IPS-15b (cell line): Measurements from ENCODE around the gene ADAM19.

Experiments
- H3K27me3 ChIP-seq: one replicate; pipeline ENCODE4 v1.6.1; 2013; ENCODE audit warnings: low read length; ENCODE audit not compliant: control insufficient read depth, insufficient read depth
- H3K36me3 ChIP-seq: one replicate; pipeline ENCODE4 v1.6.1; 2013; ENCODE audit warnings: low read length; ENCODE audit not compliant: control insufficient read depth, insufficient read depth
- H3K4me1 ChIP-seq: one replicate; pipeline ENCODE4 v1.6.1; 2013; ENCODE audit warnings: mild to moderate bottlenecking, low read length; ENCODE audit not compliant: control insufficient read depth, insufficient read depth
- H3K4me3 ChIP-seq: one replicate; pipeline ENCODE4 v1.5.1; 2013; ENCODE audit warnings: low read depth, low read length
- H3K9ac ChIP-seq: one replicate; pipeline ENCODE4 v1.6.1; 2013; ENCODE audit warnings: low read depth, mild to moderate bottlenecking, low read length
- H3K9me3 ChIP-seq: one replicate; pipeline ENCODE4 v1.6.1; 2013; ENCODE audit warnings: mild to moderate bottlenecking, low read length; ENCODE audit not compliant: control insufficient read depth, insufficient read depth

Gene ADAM19

GRCh38 chr5:157533011-157533481 lies 42.5 kb downstream of the ADAM19 start:
- Histone ChIP-seq H3K9me3 (no peaks in the 10 kb centered on the region), H3K36me3 (no peaks in the 10 kb centered on the region), H3K27me3 (no peaks in the 10 kb centered on the region), H3K9ac (no peak overlapping the region), H3K4me1 (peaks cover 2% of the 10 kb centered on the region), H3K4me3 (no peak overlapping the region)

GRCh38 chr5:157532022-157532421 lies 43.6 kb downstream of the ADAM19 start:
- Histone ChIP-seq H3K9ac (no peak overlapping the region), H3K4me1 (peaks cover 3% of the 10 kb centered on the region), H3K27me3 (no peaks in the 10 kb centered on the region), H3K36me3 (no peaks in the 10 kb centered on the region), H3K4me3 (no peak overlapping the region), H3K9me3 (no peaks in the 10 kb centered on the region)

GRCh38 chr5:157530226-157530972 lies 45.2 kb downstream of the ADAM19 start:
- Histone ChIP-seq H3K27me3 (no peaks in the 10 kb centered on the region), H3K4me1 (peaks cover 3% of the 10 kb centered on the region), H3K36me3 (no peaks in the 10 kb centered on the region), H3K9me3 (no peaks in the 10 kb centered on the region), H3K4me3 (no peak overlapping the region), H3K9ac (no peak overlapping the region)

- no peaks in the 10 kb centered on the region for H3K36me3 ChIP-seq
- H3K9ac ChIP-seq = no peak overlapping the region
- peaks cover 3% of the 10 kb centered on the region for H3K4me1 ChIP-seq
- no peak overlapping the region for H3K4me3 ChIP-seq
- H3K27me3 ChIP-seq = no peaks in the 10 kb centered on the region
- H3K9me3 ChIP-seq = no peaks in the 10 kb centered on the region
Measured at GRCh38 chr5:157529002-157529401, 46.6 kb downstream of the ADAM19 start.

GRCh38 chr5:157528036-157528632 lies 47.4 kb downstream of the ADAM19 start:
- Histone ChIP-seq H3K9me3 (no peaks in the 10 kb centered on the region), H3K36me3 (no peaks in the 10 kb centered on the region), H3K4me3 (no peak overlapping the region)

GRCh38 chr5:157524887-157525286 lies 50.7 kb downstream of the ADAM19 start:
- no peaks in the 10 kb centered on the region for H3K36me3 ChIP-seq
- no peaks in the 10 kb centered on the region for H3K9me3 ChIP-seq
- H3K4me3 ChIP-seq = no peak overlapping the region
- H3K9ac ChIP-seq = no peak overlapping the region
- H3K4me1 ChIP-seq = peaks cover 3% of the 10 kb centered on the region
- no peaks in the 10 kb centered on the region for H3K27me3 ChIP-seq

More at GRCh38 chr5:157528036-157528632, 47.4 kb downstream of the ADAM19 start:
- Histone ChIP-seq H3K27me3 (no peaks in the 10 kb centered on the region), H3K4me1 (peaks cover 3% of the 10 kb centered on the region), H3K9ac (no peak overlapping the region)

GRCh38 chr5:157523976-157524375 lies 51.6 kb downstream of the ADAM19 start:
- no peak overlapping the region for H3K9ac ChIP-seq
- H3K27me3 ChIP-seq = no peaks in the 10 kb centered on the region
- no peak overlapping the region for H3K4me3 ChIP-seq
- no peaks in the 10 kb centered on the region for H3K36me3 ChIP-seq
- peaks cover 3% of the 10 kb centered on the region for H3K4me1 ChIP-seq
- H3K9me3 ChIP-seq = no peaks in the 10 kb centered on the region

GRCh38 chr5:157521704-157522029 lies 53.9 kb downstream of the ADAM19 start:
- Histone ChIP-seq H3K36me3 (no peaks in the 10 kb centered on the region), H3K4me3 (no peak overlapping the region), H3K9ac (no peak overlapping the region), H3K4me1 (no peaks in the 10 kb centered on the region), H3K9me3 (no peaks in the 10 kb centered on the region), H3K27me3 (no peaks in the 10 kb centered on the region)

- Histone ChIP-seq H3K4me1 (no peaks in the 10 kb centered on the region), H3K9me3 (no peaks in the 10 kb centered on the region), H3K4me3 (no peak overlapping the region), H3K9ac (no peak overlapping the region), H3K27me3 (no peaks in the 10 kb centered on the region), H3K36me3 (no peaks in the 10 kb centered on the region)
Measured at GRCh38 chr5:157520911-157521703, 54.5 kb downstream of the ADAM19 start.

GRCh38 chr5:157519579-157520253 lies 55.9 kb downstream of the ADAM19 start:
- Histone ChIP-seq H3K4me1 (no peaks in the 10 kb centered on the region), H3K27me3 (no peaks in the 10 kb centered on the region), H3K9ac (no peak overlapping the region), H3K4me3 (no peak overlapping the region), H3K9me3 (no peaks in the 10 kb centered on the region), H3K36me3 (no peaks in the 10 kb centered on the region)

GRCh38 chr5:157518963-157519362 lies 56.6 kb downstream of the ADAM19 start:
- Histone ChIP-seq H3K9me3 (no peaks in the 10 kb centered on the region), H3K9ac (no peak overlapping the region), H3K4me3 (no peak overlapping the region), H3K4me1 (no peaks in the 10 kb centered on the region), H3K36me3 (no peaks in the 10 kb centered on the region), H3K27me3 (no peaks in the 10 kb centered on the region)
